H1 (cell line): ENCODE measurements around the gene RPS26. TPM values are rescaled to one million over a fixed set of nuclear protein-coding genes. Genes with fewer than 3 reads are reported as not detected.

Source experiments
- CTCF ChIA-PET: fragments of 300-600 bp; sonication (Branson Sonifier 250); formaldehyde crosslinking; loops from one replicate; lab custom pipeline; 2021; ENCODE audit not compliant: partially characterized antibody; lab: Charles Lee
- POLR2A ChIA-PET: fragments of 300-600 bp; sonication (Branson Sonifier 250); formaldehyde crosslinking; loops from one replicate; lab custom pipeline; 2021; ENCODE audit warnings: inconsistent platforms; ENCODE audit not compliant: partially characterized antibody; lab: Charles Lee
- DNase-seq, 2 experiments: peaks; one replicate each; pipeline versions ENCODE4 v3.0.0 to v3.0.0-alpha.2; 2010 to 2022; ENCODE audit warnings: low spot score in 2 of 2, low read depth in 1 of 2, mixed read lengths in 1 of 2
- FAIRE-seq: peaks from 2 replicates; lab custom pipeline; 2011; peaks lifted over from hg19 to GRCh38; lab: Jason Lieb, UNC
- H2AFZ ChIP-seq: 2 replicates; pipeline ENCODE4 v1.8.1; 2012; ENCODE audit warnings: low read length, inconsistent platforms
- H2AK5ac ChIP-seq: 2 replicates; pipeline ENCODE4 v1.6.1; 2013; ENCODE audit warnings: low read depth, low read length
- H2BK120ac ChIP-seq: replicated peaks from 2 replicates; pipeline ENCODE3; 2013; ENCODE audit warnings: low read depth, low read length, inconsistent platforms
- H2BK12ac ChIP-seq: 2 replicates; pipeline ENCODE4 v1.6.1; 2013; ENCODE audit warnings: low read depth, low read length
- H2BK15ac ChIP-seq: 2 replicates; pipeline ENCODE4 v1.6.1; 2013; ENCODE audit warnings: low read length
- H2BK20ac ChIP-seq: 2 replicates; pipeline ENCODE4 v1.6.1; 2013; ENCODE audit warnings: low read length
- H2BK5ac ChIP-seq: 2 replicates; pipeline ENCODE4 v1.6.1; 2013; ENCODE audit warnings: low read depth, low read length
- H3K14ac ChIP-seq: 2 replicates; pipeline ENCODE4 v1.6.1; 2013; ENCODE audit warnings: inconsistent platforms; ENCODE audit not compliant: insufficient read length
- H3K18ac ChIP-seq: 2 replicates; pipeline ENCODE4 v1.6.1; 2013; ENCODE audit warnings: low read length; ENCODE audit errors: extremely low read depth
- H3K23ac ChIP-seq: 2 replicates; pipeline ENCODE4 v1.6.1; 2013; ENCODE audit warnings: inconsistent platforms; ENCODE audit not compliant: insufficient read length
- H3K23me2 ChIP-seq: 2 replicates; pipeline ENCODE4 v1.6.1; 2013; ENCODE audit warnings: low read depth, low read length
- H3K27ac ChIP-seq: 2 replicates; pipeline ENCODE4 v1.6.1; 2011; ENCODE audit warnings: low read depth, low read length, inconsistent platforms
- H3K27me3 ChIP-seq, 4 experiments: replicated peaks in 1 of 4; 1 replicate in 1 of 4; 2 replicates in 3 of 4; pipeline versions ENCODE4 v1.6.1 to v1.8.1; 2011 to 2013; ENCODE audit warnings: low read length in 3 of 4, mild to moderate bottlenecking in 3 of 4, inconsistent platforms in 2 of 4, mixed read lengths in 2 of 4, moderate library complexity in 1 of 4; ENCODE audit not compliant: control insufficient read depth in 3 of 4, insufficient read depth in 3 of 4; ENCODE audit errors: extremely low read depth in 1 of 4
- H3K36me3 ChIP-seq, 4 experiments: 2 replicates each; pipeline versions ENCODE4 v1.6.1 to v1.8.1; 2011 to 2013; ENCODE audit warnings: mild to moderate bottlenecking in 4 of 4, low read length in 3 of 4, moderate library complexity in 2 of 4, control low read depth in 1 of 4, inconsistent platforms in 1 of 4; ENCODE audit not compliant: insufficient read depth in 4 of 4, control insufficient read depth in 2 of 4
- H3K4ac ChIP-seq: replicated peaks from 2 replicates; pipeline ENCODE3; 2013; ENCODE audit warnings: low read length, low read depth, mixed read lengths, inconsistent platforms; ENCODE audit not compliant: insufficient read length
- H3K4me1 ChIP-seq, 4 experiments: replicated peaks in 1 of 4; 1 replicate in 1 of 4; 2 replicates in 3 of 4; pipeline versions ENCODE4 v1.6.1 to v1.8.1; 2011 to 2013; ENCODE audit warnings: low read length in 3 of 4, inconsistent platforms in 2 of 4, mixed read lengths in 1 of 4; ENCODE audit not compliant: insufficient read depth in 4 of 4, control insufficient read depth in 3 of 4
- H3K4me2 ChIP-seq, 2 experiments: 2 replicates each; pipeline versions ENCODE4 v1.6.1 to v1.8.1; 2011 to 2013; ENCODE audit warnings: low read depth in 2 of 2, low read length in 2 of 2, control low read depth in 1 of 2, inconsistent platforms in 1 of 2, mild to moderate bottlenecking in 1 of 2; ENCODE audit not compliant: insufficient read depth in 1 of 2
- H3K4me3 ChIP-seq, 4 experiments: fragments of 200-600, 300-600 bp in 1 of 4; sonication (generic), shearing (Covaris generic), sonication (Bioruptor Twin) in 1 of 4; 2 replicates each; pipeline versions ENCODE4 v1.5.1 to v1.8.1; 2011 to 2016; ENCODE audit warnings: low read length in 4 of 4, low read depth in 3 of 4, control low read depth in 2 of 4, inconsistent platforms in 2 of 4, mild to moderate bottlenecking in 2 of 4, mixed read lengths in 1 of 4, moderate library complexity in 1 of 4; ENCODE audit not compliant: insufficient read depth in 2 of 4; ENCODE audit errors: extremely low read depth in 1 of 4
- H3K56ac ChIP-seq: replicated peaks from 2 replicates; pipeline ENCODE3; 2013; ENCODE audit warnings: low read depth, mild to moderate bottlenecking, mixed read lengths, low read length, inconsistent platforms; ENCODE audit not compliant: insufficient read length
- H3K79me1 ChIP-seq: 2 replicates; pipeline ENCODE4 v1.6.1; 2013; ENCODE audit warnings: low read depth, low read length, control low read depth
- H3K79me2 ChIP-seq, 2 experiments: 2 replicates each; pipeline versions ENCODE4 v1.6.1 to v1.8.1; 2012 to 2013; ENCODE audit warnings: low read length in 2 of 2, mild to moderate bottlenecking in 2 of 2, inconsistent platforms in 1 of 2; ENCODE audit not compliant: insufficient read depth in 2 of 2, control insufficient read depth in 1 of 2
- H3K9ac ChIP-seq, 4 experiments: replicated peaks in 1 of 4; 1 replicate in 1 of 4; 2 replicates in 3 of 4; pipeline versions ENCODE4 v1.6.1 to v1.8.1; 2011 to 2013; ENCODE audit warnings: low read depth in 3 of 4, low read length in 3 of 4, control low read depth in 2 of 4, mild to moderate bottlenecking in 2 of 4, moderate library complexity in 2 of 4, inconsistent platforms in 1 of 4; ENCODE audit errors: extremely low read depth in 1 of 4
- H3K9me3 ChIP-seq, 2 experiments: 2 replicates each; pipeline versions ENCODE4 v1.6.1 to v1.8.1; 2012 to 2013; ENCODE audit warnings: mild to moderate bottlenecking in 2 of 2, moderate library complexity in 2 of 2, control low read depth in 1 of 2, inconsistent platforms in 1 of 2, low read depth in 1 of 2, low read length in 1 of 2, mixed read lengths in 1 of 2; ENCODE audit not compliant: insufficient read depth in 2 of 2
- H4K20me1 ChIP-seq, 2 experiments: replicated peaks in 1 of 2; 2 replicates each; pipeline versions ENCODE3 to v1.8.1; 2011 to 2013; ENCODE audit warnings: inconsistent platforms in 2 of 2, low read length in 2 of 2, mild to moderate bottlenecking in 1 of 2; ENCODE audit not compliant: insufficient read depth in 2 of 2, control insufficient read depth in 1 of 2
- H4K5ac ChIP-seq: 2 replicates; pipeline ENCODE4 v1.6.1; 2013; ENCODE audit warnings: low read length, low read depth, mixed read lengths, inconsistent platforms; ENCODE audit not compliant: insufficient read length
- H4K8ac ChIP-seq: 2 replicates; pipeline ENCODE4 v1.8.0; 2013; ENCODE audit warnings: mild to moderate bottlenecking, moderate library complexity, low read length, inconsistent platforms; ENCODE audit not compliant: insufficient read depth; ENCODE audit errors: extremely low read depth
- H4K91ac ChIP-seq: replicated peaks from 2 replicates; pipeline ENCODE3; 2013; ENCODE audit warnings: low read length, mixed read lengths, inconsistent platforms; ENCODE audit not compliant: insufficient read length
- CBX5 ChIP-seq: fragments of 300-800, 300-1000 bp; sonication (generic); IDR thresholded peaks from 2 replicates; pipeline ENCODE4 v1.7.1; 2016; ENCODE audit warnings: antibody characterized with exemption, low read length, low read depth
- JUND ChIP-seq: IDR thresholded peaks from 2 replicates; pipeline ENCODE4 v1.6.1; 2011; ENCODE audit warnings: mild to moderate bottlenecking, improper control_type of control experiment, low read length
- POLR2A ChIP-seq, 2 experiments: IDR thresholded peaks; 1 replicate in 1 of 2; 2 replicates in 1 of 2; pipeline ENCODE4 v1.6.1; 2011; ENCODE audit warnings: low read depth in 2 of 2, low read length in 2 of 2, mild to moderate bottlenecking in 2 of 2; ENCODE audit errors: control extremely low read depth in 1 of 2
- SAP30 ChIP-seq: fragments of 300-600 bp; sonication (generic); IDR thresholded peaks from 2 replicates; pipeline ENCODE4 v1.7.1; 2012; ENCODE audit warnings: low read length, moderate library complexity, mild to moderate bottlenecking, inconsistent platforms; ENCODE audit not compliant: insufficient read depth, insufficient replicate concordance
- YY1 ChIP-seq: IDR thresholded peaks from 2 replicates; pipeline ENCODE4 v1.6.1; 2011; ENCODE audit warnings: low read depth, mild to moderate bottlenecking, low read length
- WGBS, 2 experiments: shearing (Covaris generic) in 1 of 2; methylation state at CpG; one replicate each; pipeline versions ENCODE4 v1.1.6 to v1.1.7; 2013 to 2015; ENCODE audit warnings: low lambda C conversion rate in 2 of 2, mixed read lengths in 2 of 2, inconsistent platforms in 1 of 2, low coverage in 1 of 2, missing lambda C conversion rate in 1 of 2; ENCODE audit not compliant: insufficient replicate concordance in 2 of 2, insufficient coverage in 1 of 2, insufficient read length in 1 of 2; ENCODE audit errors: extremely low coverage in 1 of 2, missing lambda C conversion rate in 1 of 2; 5-methylcytosine and 5-hydroxymethylcytosine counted together
- polyA plus RNA-seq, 7 experiments: library from polyadenylated mRNA; depleted of rRNA in 3 of 7; stranded (reverse) in 5 of 7; unstranded in 2 of 7; fragments of >200 nt in 5 of 7; fragments of 200-250 nt in 2 of 7; gene quantifications; 1 replicate in 5 of 7; 2 replicates in 1 of 7; 4 replicates in 1 of 7; pipeline versions ENCODE4 v1.2.1 to v1.2.3, GENCODE V29; 2011 to 2013; ENCODE audit warnings: missing spikeins in 2 of 7, mixed read lengths in 2 of 7
- total RNA-seq: library from RNA; stranded (reverse); fragmentation: NEBNext Ultra II Directional; extraction: Animal tissue kit (Norgen Biotek cat#: 25700); gene quantifications from 2 replicates; pipeline ENCODE4 v1.2.1, GENCODE V29; 2021

The RPS26 gene
- total and polyA plus RNA-seq, 2 of the 8 experiments (the other 6 are each of a cell fraction or from before 2014, with no cell fraction given): 53.4 to 1,922 TPM

- no peak overlapping the region for H3K18ac ChIP-seq
- no peak overlapping the region for H4K5ac ChIP-seq
- no peak overlapping the region for H2AFZ ChIP-seq
- H3K27me3 ChIP-seq: no peaks in the 10 kb centered on the region
- 0 out of 2 replicates have a peak, but pooled peaks cover 2% of the 10 kb centered on the region for H3K79me1 ChIP-seq
- 89% methylated on average over 2 of the region's 2 CpGs; no CpG with 5 or more reads in 1 of the 2 experiments for WGBS, 2 experiments
- no peak overlapping the region for H3K23ac ChIP-seq
- H3K79me2 ChIP-seq: no peaks in the 10 kb centered on the region
- H3K4me1 ChIP-seq: peaks cover 0 to 4% (median 2%) of the 10 kb centered on the region in 4 experiments; a peak in 3 of 7 replicates
- H2BK5ac ChIP-seq: no peak overlapping the region
- no peak overlapping the region for H3K56ac ChIP-seq
- no peak for FAIRE-seq
- no peak overlapping the region for H3K14ac ChIP-seq
- H2BK15ac ChIP-seq: no peak overlapping the region
- H3K27ac ChIP-seq: no peak overlapping the region
- no peak overlapping the region for H2BK12ac ChIP-seq
- H3K36me3 ChIP-seq: no peaks in the 10 kb centered on the region
- CTCF ChIA-PET: interaction anchor here (1.0 to 4.0 kb wide), 6 partner anchors 10 to 273 kb away, joined by 3 to 20 read pairs (median 6); partner anchors contain the start of gene SUOX
- POLR2A ChIA-PET: interaction anchor here (0.6 to 6.9 kb wide), 5 partner anchors 10 to 273 kb away, joined by 3 to 82 read pairs (median 5); partner anchors contain the start of genes IKZF4 and SUOX
- peaks cover 9% of the 10 kb centered on the region for H3K23me2 ChIP-seq
- no peak overlapping the region for H3K4me2 ChIP-seq
- no peak overlapping the region for H4K8ac ChIP-seq
- no peak overlapping the region for H2BK20ac ChIP-seq
- H4K91ac ChIP-seq: no peak overlapping the region
- H3K4ac ChIP-seq: no peak overlapping the region
- no peak overlapping the region for H2BK120ac ChIP-seq
- no peak overlapping the region for H3K4me3 ChIP-seq
- TF ChIP-seq CBX5: no peak
- TF ChIP-seq POLR2A (IDR thresholded peaks at IDR 0.05; ENCODE audit: control extremely low read depth in 1 of 2, low read depth in 2 of 2, low read length in 2 of 2): no peak
- TF ChIP-seq YY1: no peak
- no peak for TF ChIP-seq SAP30
- TF ChIP-seq JUND: no peak
- TF ChIP-seq, all 59 proteins: peak for 0
- Histone ChIP-seq H3K9me3 (no peaks in the 10 kb centered on the region), H4K20me1 (no peaks in the 10 kb centered on the region), H2AK5ac (no peak overlapping the region), H3K9ac (no peak overlapping the region)
- DNase-seq: no peak
Measured at GRCh38 chr12:56011509-56012090, 30.1 kb upstream of the RPS26 start.
